Effector memory CD4-positive, alpha-beta T cell (primary cell): Measurements from ENCODE around the gene CPOX.
A peak's percentile ranks its signal among the peaks of the same experiment; 100 is the strongest.
"Not testable (repeated sequence)": the region's sequence is repeated elsewhere in the genome, so short reads cannot be mapped to it uniquely, and the experiment has no call there.

ENCODE experiments used
- DNase-seq, 3 donors: peaks; one replicate each; pipeline ENCODE4 v3.0.0-alpha.2; 2020
- H3K27ac ChIP-seq: 2 replicates; pipeline ENCODE4 v1.7.0; 2013; ENCODE audit warnings: mild to moderate bottlenecking, low read length, moderate library complexity; ENCODE audit not compliant: insufficient read depth, poor library complexity, severe bottlenecking
- H3K27me3 ChIP-seq: replicated peaks from 2 replicates; pipeline ENCODE4 v1.7.0; 2013; ENCODE audit warnings: mild to moderate bottlenecking, low read length; ENCODE audit not compliant: insufficient read depth, control insufficient read depth, poor library complexity, severe bottlenecking
- H3K36me3 ChIP-seq: 2 replicates; pipeline ENCODE4 v1.7.0; 2013; ENCODE audit warnings: mild to moderate bottlenecking, low read length, moderate library complexity; ENCODE audit not compliant: control insufficient read depth, insufficient read depth
- H3K4me1 ChIP-seq: 2 replicates; pipeline ENCODE4 v1.7.0; 2013; ENCODE audit warnings: low read length, mild to moderate bottlenecking; ENCODE audit not compliant: control insufficient read depth, insufficient read depth, poor library complexity, severe bottlenecking
- H3K4me3 ChIP-seq: 2 replicates; pipeline ENCODE4 v1.7.0; 2013; ENCODE audit warnings: low read length, low read depth, mild to moderate bottlenecking; ENCODE audit not compliant: insufficient read depth, poor library complexity, severe bottlenecking
- H3K9me3 ChIP-seq: 2 replicates; pipeline ENCODE4 v1.7.0; 2013; ENCODE audit warnings: mild to moderate bottlenecking, low read length, moderate library complexity; ENCODE audit not compliant: control insufficient read depth
- total RNA-seq, 3 donors: gene quantifications; one replicate each; lab custom pipeline; 2026; lab: John Stamatoyannopoulos, UW

The CPOX gene
- 13.0 to 17.0 (median 13.7) reads per million in 3 donors for total RNA-seq

GRCh38 chr3:98593046-98593936, at the start of gene CPOX:
TSS of gene CPOX (minus strand) at chr3:98593611. CDS start at chr3:98593504, 107 bp downstream.
- peak; percentile 63 to 71 (median 69) for DNase-seq
- Histone ChIP-seq H3K27ac (peak within 1 kb of the TSS; percentile 70), H3K4me1 (peaks cover 19% of the 10 kb centered on the region), H3K36me3 (peaks cover 4% of the 10 kb centered on the region), H3K9me3 (no peaks in the 10 kb centered on the region), H3K27me3 (no peaks in the 10 kb centered on the region), H3K4me3 (peak within 1 kb of the TSS; percentile 81)

- not testable (repeated sequence) for DNase-seq, H3K4me3 ChIP-seq, H3K27me3 ChIP-seq, H3K27ac ChIP-seq, H3K4me1 ChIP-seq, H3K9me3 ChIP-seq, H3K36me3 ChIP-seq
Observed at GRCh38 chr3:98642769-98643168, 49.4 kb upstream of the CPOX start.

GRCh38 chr3:98641756-98642155, 48.3 kb upstream of the CPOX start:
- not testable (repeated sequence) for H3K27me3 ChIP-seq, H3K36me3 ChIP-seq, H3K27ac ChIP-seq, DNase-seq, H3K4me3 ChIP-seq, H3K9me3 ChIP-seq, H3K4me1 ChIP-seq

- not testable (repeated sequence) for H3K9me3 ChIP-seq, H3K4me1 ChIP-seq, H3K36me3 ChIP-seq, DNase-seq, H3K27ac ChIP-seq, H3K4me3 ChIP-seq, H3K27me3 ChIP-seq
Observed at GRCh38 chr3:98638515-98638914, 45.1 kb upstream of the CPOX start.

- no peak overlapping the region for H3K27ac ChIP-seq
- H3K27me3 ChIP-seq = no peaks in the 10 kb centered on the region
- H3K9me3 ChIP-seq = no peaks in the 10 kb centered on the region
- no peak overlapping the region for H3K4me3 ChIP-seq
- no peak for DNase-seq
- H3K36me3 ChIP-seq = no peaks in the 10 kb centered on the region
- no peaks in the 10 kb centered on the region for H3K4me1 ChIP-seq
Observed at GRCh38 chr3:98630416-98630815, 37.0 kb upstream of the CPOX start.

- no peak for DNase-seq
- H3K4me3 ChIP-seq = no peak overlapping the region
- H3K9me3 ChIP-seq = no peaks in the 10 kb centered on the region
- no peaks in the 10 kb centered on the region for H3K27me3 ChIP-seq
- no peaks in the 10 kb centered on the region for H3K36me3 ChIP-seq
- no peaks in the 10 kb centered on the region for H3K4me1 ChIP-seq
- no peak overlapping the region for H3K27ac ChIP-seq
Observed at GRCh38 chr3:98628317-98628716, 34.9 kb upstream of the CPOX start.

GRCh38 chr3:98626151-98626550, 32.7 kb upstream of the CPOX start:
- Histone ChIP-seq H3K9me3 (no peaks in the 10 kb centered on the region), H3K36me3 (no peaks in the 10 kb centered on the region), H3K4me3 (no peak overlapping the region), H3K27ac (no peak overlapping the region), H3K27me3 (no peaks in the 10 kb centered on the region), H3K4me1 (no peaks in the 10 kb centered on the region)
- DNase-seq = no peak

GRCh38 chr3:98623572-98624280, 30.3 kb upstream of the CPOX start:
- Histone ChIP-seq H3K27me3 (no peaks in the 10 kb centered on the region), H3K9me3 (no peaks in the 10 kb centered on the region), H3K27ac (no peak overlapping the region), H3K4me1 (no peaks in the 10 kb centered on the region), H3K36me3 (no peaks in the 10 kb centered on the region), H3K4me3 (no peak overlapping the region)
- DNase-seq = no peak

- H3K9me3 ChIP-seq = no peaks in the 10 kb centered on the region
- H3K4me3 ChIP-seq = no peak overlapping the region
- no peaks in the 10 kb centered on the region for H3K27me3 ChIP-seq
- no peaks in the 10 kb centered on the region for H3K4me1 ChIP-seq
- DNase-seq = no peak
- H3K27ac ChIP-seq = no peak overlapping the region
- H3K36me3 ChIP-seq = no peaks in the 10 kb centered on the region
Observed at GRCh38 chr3:98617841-98618240, 24.4 kb upstream of the CPOX start.

- DNase-seq = no peak
- Histone ChIP-seq H3K27me3 (no peaks in the 10 kb centered on the region), H3K27ac (no peak overlapping the region), H3K36me3 (no peaks in the 10 kb centered on the region), H3K9me3 (no peaks in the 10 kb centered on the region), H3K4me3 (no peak overlapping the region), H3K4me1 (no peaks in the 10 kb centered on the region)
Observed at GRCh38 chr3:98613616-98614015, 20.2 kb upstream of the CPOX start.
